Measurements from ENCODE around the gene DPF3.

DPF3 gene

GRCh38 chr14:72904218-72904617 is 10.3 kb upstream of the DPF3 start:
- no peak for DNase-seq

DNA sequence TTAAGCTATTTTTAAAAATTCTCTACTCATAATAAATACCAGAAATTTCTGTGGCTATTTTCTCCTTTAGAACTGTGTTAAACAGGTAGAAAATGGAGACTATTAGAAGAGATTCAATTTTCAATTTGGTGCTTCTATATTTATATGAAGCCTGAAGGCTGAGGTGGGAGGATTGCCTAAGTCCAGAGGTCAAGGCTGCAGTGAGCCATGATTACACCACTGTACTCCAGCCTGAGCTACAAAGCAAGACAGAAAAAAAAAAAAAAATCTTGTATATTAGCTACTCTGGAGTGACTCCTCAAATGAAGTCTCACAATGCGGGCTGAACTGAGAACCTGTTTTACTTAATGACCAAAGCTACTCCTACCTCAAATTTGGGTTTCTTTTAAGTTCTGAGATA is 9.8 kb upstream of the DPF3 start:
- no peak for DNase-seq

DNA sequence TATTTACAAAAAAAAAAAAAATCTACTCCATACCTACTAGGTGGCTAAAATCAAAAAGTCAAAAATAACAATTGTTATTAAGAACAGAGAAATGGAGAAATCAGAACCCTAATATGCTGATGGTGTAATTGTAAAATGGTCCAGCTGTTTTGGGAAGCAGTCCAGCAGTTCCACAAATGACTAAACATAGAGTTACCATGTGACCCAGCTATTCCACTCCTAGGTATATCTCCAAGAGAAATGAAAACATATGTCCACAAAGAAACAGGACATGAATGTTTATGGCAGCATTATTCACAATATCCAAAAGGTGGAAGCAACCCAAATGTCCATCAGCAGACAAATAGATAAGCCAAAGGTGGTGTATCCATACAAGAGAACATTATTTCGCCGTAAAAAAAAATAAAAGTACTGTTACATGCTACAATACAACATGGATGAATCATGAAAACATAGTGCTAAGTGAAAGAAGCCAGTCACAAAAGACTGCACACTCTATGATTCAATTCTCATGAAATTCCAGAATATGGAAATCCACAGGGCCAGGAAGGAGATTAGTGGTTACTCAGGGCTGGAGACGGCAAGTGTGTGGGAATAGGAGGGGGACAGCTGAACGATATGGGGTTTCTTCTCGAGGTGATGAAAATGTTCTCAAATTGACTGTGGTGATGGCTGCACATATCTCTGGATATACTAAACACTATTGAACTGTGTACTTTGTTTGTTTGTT is 9.1 kb upstream of the DPF3 start:
- DNase-seq: no peak

DNA sequence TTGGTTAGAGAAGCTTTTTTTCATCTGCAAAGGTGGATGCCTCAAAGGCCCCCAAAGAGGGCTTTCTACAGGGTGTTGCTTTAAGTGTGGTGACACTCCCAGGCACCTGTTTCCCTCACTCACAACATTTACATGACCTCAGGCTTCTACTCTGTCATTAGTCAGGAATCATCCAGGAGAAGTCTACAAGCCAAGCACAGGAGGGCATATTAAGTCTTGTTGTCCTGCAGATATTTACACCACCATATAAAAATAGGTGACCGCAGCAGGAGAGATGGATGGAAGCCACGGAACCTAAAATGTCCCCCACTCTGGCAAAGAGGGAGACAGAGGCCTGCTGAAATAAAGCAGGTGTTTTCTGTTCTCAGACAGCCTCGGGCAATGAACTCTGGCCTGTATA is 7.5 kb upstream of the DPF3 start:
- DNase-seq: no peak

DNA sequence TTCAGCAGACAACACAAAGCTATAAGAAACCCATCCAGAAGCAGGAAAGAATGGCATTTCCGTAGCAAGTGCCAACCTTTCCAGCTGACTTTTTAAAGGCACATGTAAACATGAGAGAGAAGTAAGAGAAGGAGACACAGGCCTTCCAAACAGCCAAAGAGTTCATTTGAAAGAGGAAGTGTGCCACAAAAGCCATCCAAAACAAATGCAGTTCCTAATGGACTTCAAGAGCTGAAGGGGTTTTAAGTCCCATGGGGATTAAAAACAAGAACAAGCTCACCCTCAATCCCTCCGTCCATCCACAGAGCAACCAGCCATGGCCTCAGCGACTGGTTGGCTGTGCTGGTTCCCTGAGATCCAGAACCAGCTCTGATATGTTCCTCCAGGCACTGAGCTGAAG is 4.5 kb upstream of the DPF3 start:
- DNase-seq: no peak

DNA sequence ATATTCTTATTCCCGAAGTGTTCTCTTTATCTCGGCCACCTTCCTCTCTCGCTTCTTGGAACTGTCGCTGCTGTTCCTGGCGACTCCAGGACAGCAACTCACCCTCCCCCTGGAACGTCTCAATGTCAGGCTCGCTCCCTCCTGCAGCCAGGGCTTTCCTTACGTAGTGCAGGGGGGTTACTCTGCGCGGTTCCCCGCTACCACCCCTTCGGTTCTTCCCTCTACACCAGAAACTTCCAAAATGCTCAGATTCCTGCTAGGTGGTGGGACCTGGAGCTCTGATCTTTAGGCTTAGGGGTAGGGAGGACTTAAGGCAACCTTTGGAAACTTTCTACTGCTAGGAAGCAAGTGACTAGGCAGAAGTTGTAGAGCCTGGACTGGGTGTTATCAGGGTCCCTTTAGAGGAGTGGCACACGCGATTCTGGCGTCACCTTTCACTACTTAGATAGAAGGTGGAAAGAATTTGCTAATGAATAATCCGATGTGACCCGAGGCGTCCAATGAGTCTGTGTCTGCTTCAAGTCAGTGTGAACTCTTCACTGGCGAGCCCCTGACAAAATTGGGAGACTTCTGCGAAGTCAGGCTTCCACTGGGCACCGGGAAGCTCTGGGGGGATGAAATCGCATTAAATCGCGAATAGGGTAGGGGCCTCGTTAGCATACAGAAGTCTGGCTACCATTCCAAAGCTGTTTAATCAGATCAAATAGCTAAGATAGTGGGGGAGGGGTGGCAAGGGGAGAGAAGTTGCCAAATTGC is 900 bp upstream of the DPF3 start:
- no peak for DNase-seq

DNA sequence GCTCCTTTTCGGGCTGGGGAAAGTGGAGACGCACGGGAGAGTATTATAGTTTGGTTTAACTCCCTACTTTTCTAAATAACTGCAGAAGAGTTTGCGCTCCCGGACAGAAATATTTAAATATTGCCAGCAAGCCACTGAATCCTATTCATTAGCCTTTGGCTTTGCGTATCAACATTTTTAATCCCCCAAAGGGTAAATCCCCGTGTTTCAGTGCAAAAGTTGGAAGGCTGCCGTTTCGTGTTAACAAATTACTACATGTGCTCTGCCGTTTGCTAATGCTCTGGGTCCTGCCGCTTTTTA is 372 bp upstream of the DPF3 start:
- no peak for DNase-seq

GRCh38 chr14:72892879-72893635 is 844 bp downstream of the DPF3 start:
- DNase-seq: no peak

DNA sequence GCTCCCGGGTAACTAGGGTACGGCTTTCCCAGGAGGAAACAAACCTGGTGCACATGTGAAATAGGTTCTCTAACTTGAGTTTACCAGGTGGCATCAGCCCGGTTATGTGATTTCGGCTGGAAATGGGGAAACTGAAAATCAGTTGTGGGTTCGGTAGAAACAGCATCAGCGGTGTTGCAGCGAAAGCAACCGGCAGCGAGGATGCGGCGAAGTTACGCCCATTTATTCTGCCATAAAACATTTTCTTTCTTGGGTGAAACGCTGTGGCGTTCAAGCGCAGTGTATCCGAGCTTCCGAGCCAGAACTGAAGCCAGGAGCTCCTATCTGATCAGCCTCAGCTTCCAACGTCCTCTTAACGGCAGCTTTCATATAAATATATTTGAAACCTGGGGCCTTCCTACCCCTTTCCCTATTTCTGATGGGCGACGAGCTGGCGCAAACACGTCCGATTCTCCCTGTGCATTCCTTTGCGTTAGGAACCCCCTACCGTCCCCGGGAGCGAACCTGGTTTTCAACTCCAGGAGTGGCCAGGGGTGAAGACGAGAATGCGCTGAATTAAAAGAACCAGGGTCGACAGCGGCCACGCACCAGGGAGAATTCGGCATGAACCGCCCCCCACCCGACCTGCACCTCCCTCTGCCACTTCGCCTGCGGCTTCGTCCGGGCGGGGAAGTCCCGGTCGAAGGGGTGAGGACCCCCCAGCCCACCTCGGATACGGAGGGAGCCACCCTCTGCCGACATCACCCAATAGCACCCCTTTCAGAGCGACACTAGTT is 1.6 kb downstream of the DPF3 start:
- peak; percentile 60 for DNase-seq

GRCh38 chr14:72891666-72892102 is 2.2 kb downstream of the DPF3 start:
- DNase-seq: no peak

DNA sequence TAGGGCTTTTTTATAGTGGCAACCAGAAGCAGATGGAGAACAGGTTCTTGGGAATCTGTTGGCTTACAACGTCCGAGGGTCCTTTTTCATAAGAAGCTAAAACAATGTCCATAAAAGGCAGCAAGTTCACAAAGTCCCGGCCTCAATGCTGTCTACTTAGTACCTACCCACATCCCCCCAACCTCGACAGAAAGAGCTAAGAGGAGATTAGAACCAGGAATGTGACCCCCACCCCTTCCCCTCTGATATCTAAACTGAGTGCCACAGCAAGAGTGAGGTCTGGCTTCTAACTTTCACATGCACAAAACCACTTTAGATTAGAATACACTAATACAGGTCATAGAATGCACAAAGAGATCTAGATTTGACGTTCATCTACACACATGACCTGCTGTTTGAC is 4.5 kb downstream of the DPF3 start:
- DNase-seq: no peak

- no peak for DNase-seq
Measured at GRCh38 chr14:72888636-72889201, 5.2 kb downstream of the DPF3 start.

GRCh38 chr14:72888192-72888591 is 5.7 kb downstream of the DPF3 start:
- peak; percentile 64 for DNase-seq

GRCh38 chr14:72887514-72887913 is 6.4 kb downstream of the DPF3 start:
- DNase-seq: no peak

GRCh38 chr14:72884386-72884785 is 9.5 kb downstream of the DPF3 start:
- DNase-seq: no peak

DNA sequence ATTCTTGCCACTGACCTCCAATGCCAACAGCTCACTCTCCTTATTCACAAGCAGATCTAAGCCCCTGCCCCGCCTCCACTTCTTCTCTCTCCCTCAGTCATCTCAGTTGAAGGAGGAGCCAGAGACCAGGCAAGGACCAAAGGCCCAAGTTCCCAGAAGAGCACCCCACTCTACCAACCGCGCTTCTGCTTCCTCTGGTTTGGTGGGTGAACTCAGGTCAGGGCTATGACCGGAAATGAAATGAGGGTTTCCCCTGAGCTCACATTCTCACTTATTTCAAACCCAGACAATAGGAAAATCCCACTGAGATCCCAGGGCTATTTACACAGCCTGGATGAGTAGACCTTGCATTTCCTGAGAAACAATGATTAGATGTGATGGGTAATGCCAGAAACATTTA is 9.9 kb downstream of the DPF3 start:
- DNase-seq: no peak

GRCh38 chr14:72883109-72883508 is 10.8 kb downstream of the DPF3 start:
- DNase-seq: no peak

GRCh38 chr14:72882463-72882862 is 11.4 kb downstream of the DPF3 start:
- no peak for DNase-seq

DNA sequence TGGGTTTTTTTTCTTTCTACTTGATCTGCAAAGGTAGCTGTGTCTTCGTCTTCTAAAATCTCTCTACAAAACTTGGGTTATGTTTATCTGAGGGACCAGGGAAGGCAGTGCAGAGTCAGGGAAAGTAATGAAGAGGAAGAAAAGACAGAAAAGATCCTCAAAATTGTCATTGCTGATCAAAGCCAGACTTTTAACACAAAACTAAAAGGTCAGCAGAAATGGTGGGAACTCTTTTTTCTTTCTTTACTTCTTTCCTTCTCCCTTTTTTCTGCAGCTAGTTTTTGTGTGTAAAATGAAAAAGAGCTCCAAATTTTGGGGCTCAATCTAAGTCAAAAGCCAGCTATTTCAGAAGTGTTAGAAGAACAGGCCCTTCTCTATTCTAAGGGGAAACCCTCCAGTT is 11.9 kb downstream of the DPF3 start:
- no peak for DNase-seq

DNA sequence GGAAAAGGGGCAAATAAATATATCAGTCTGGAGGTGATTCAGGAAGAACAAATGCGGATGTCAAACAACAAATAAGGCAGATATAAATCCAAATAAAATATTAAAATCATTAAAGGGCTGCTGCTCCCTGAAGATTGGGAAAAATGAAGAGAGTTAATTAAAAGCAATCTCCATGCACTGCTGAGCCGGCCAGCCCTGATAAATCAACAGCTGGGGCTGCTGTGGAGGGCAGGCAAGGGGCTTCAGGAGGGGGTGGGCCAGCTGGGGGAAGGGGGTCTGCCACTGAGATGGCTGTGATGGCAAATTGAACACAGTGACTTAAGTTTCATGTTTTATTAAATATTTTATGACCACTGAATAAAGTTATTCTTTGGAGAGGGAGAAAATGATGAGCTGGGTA is 12.4 kb downstream of the DPF3 start:
- no peak for DNase-seq

DNA sequence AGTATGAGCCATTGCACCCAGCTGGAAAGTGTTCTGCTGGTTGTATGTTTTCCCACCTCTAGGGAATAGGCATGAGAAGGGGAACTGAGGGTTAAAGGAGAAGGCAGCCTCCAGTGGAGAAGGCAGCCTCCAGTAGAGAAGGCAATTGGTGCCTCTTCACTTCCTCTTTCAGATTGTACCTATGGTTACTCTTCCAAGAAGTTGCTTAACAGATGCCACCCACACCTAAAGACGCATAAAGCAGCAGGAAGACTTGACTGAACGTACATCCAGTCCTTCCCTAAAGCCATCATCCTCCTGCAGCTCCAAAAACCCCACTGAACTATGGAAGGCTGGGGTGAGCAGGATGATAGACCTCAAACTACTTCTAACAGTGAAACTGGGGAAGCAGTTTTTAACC is 13.1 kb downstream of the DPF3 start:
- DNase-seq: no peak

DNA sequence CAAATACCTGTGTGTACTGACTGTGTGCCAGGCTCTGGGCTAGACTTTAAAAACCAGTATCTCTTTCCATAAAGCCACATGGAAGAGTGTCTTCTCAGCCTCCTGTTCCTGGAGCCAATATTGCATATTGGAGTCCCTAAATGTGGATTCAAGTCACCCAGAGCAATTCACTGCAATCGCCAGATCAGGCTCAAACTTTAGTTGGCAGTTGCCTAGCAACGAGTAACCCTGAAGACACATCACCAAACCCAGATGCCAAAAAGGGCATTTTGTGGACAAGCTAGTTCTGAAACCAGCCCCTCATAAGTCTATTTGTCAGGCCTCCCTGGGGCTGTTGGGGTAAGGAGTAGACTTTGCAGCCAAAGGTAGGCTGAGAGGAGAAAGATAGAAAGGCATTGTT is 13.7 kb downstream of the DPF3 start:
- DNase-seq: no peak

GRCh38 chr14:72879431-72879830 is 14.5 kb downstream of the DPF3 start:
- no peak for DNase-seq
